ENCODE results near the gene LYSMD4. TPM values are rescaled to one million over a fixed set of nuclear protein-coding genes. Genes with fewer than 3 reads are reported as not detected.

LYSMD4 gene
- total and polyA plus RNA-seq, 10 of the 15 experiments (the other 5 are each of a cell fraction or from before 2014, with no cell fraction given): 1.8 to 5.8 (median 3.9) TPM

GRCh38 chr15:99762288-99762687 is 29.1 kb upstream of the LYSMD4 start:
- intact Hi-C loops (cut with micrococcal nuclease; ENCODE audit: unreplicated experiment) (no loop called here), in situ Hi-C loops (cut with MboI) (no loop called here)
- CTCF ChIA-PET: interaction anchor here (0.6 to 1.1 kb wide), 3 partner anchors 32 to 490 kb away, joined by 3 to 7 read pairs (median 3); no protein-coding TSS in a partner anchor

More at GRCh38 chr15:99762288-99762687, 29.1 kb upstream of the LYSMD4 start:
- ChIA-PET SMC1A (ENCODE audit: uncharacterized antibody, unreplicated experiment) (interaction anchor here (1.1 kb wide), 2 partner anchors 65 to 508 kb away, joined by 4 read pairs; no protein-coding TSS in a partner anchor), POLR2A (no interaction called here), RAD21 (ENCODE audit: unreplicated experiment) (no interaction called here)
- H2AFZ ChIP-seq (ENCODE audit: control insufficient read depth, low read depth, low read length): no peak overlapping the region
- ATAC-seq (no peak), FAIRE-seq (peak; percentile 23), DNase-seq (ENCODE audit: low read depth, low spot score) (no peak)
- no peaks in the 10 kb centered on the region for H3K79me2 ChIP-seq (ENCODE audit: control insufficient read depth, insufficient read depth, low read length)
- no peaks in the 10 kb centered on the region for H3K36me3 ChIP-seq (ENCODE audit: control insufficient read depth in 2 of 2, insufficient read depth in 2 of 2, low read length in 1 of 2)
- no peak overlapping the region for H3K4me3 ChIP-seq
- no peaks in the 10 kb centered on the region for H4K20me1 ChIP-seq (ENCODE audit: control insufficient read depth, insufficient read depth)
- no peaks in the 10 kb centered on the region for H3K4me1 ChIP-seq (ENCODE audit: control insufficient read depth, insufficient read depth, low read length)
- WGBS (ENCODE audit: insufficient coverage, insufficient replicate concordance, low lambda C conversion rate, missing lambda C conversion rate): 93% methylated on average over 1 of the region's 1 CpG
- TF ChIP-seq, protein P1, sequence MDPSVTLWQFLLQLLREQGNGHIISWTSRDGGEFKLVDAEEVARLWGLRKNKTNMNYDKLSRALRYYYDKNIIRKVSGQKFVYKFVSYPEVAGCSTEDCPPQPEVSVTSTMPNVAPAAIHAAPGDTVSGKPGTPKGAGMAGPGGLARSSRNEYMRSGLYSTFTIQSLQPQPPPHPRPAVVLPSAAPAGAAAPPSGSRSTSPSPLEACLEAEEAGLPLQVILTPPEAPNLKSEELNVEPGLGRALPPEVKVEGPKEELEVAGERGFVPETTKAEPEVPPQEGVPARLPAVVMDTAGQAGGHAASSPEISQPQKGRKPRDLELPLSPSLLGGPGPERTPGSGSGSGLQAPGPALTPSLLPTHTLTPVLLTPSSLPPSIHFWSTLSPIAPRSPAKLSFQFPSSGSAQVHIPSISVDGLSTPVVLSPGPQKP (IDR thresholded peaks at IDR 0.05; ENCODE audit: low read depth, low read length): no peak
- TF ChIP-seq SIX5 (IDR thresholded peaks at IDR 0.05; ENCODE audit: low read depth, low read length, severe bottlenecking) (no peak), PRDM15 (CRISPR knock-in tag; IDR thresholded peaks at IDR 0.05) (no peak), IRF5 (IDR thresholded peaks at IDR 0.05; ENCODE audit: borderline replicate concordance) (no peak), HDGF (IDR thresholded peaks at IDR 0.05) (no peak), IRF4 (IDR thresholded peaks at IDR 0.05; ENCODE audit: low read depth, low read length) (no peak), SIN3A (IDR thresholded peaks at IDR 0.05; ENCODE audit: low read depth, low read length) (no peak), CREM (IDR thresholded peaks at IDR 0.05; ENCODE audit: low read depth) (no peak), NKRF (conservative IDR thresholded peaks at IDR 0.05) (no peak)
- H3K27ac ChIP-seq (ENCODE audit: control insufficient read depth, insufficient read depth): no peak overlapping the region
- no TSS peak for BruUV-seq (replicated peaks)
- H3K9me3 ChIP-seq (replicated peaks; ENCODE audit: control insufficient read depth, insufficient read depth, low read length): no peaks in the 10 kb centered on the region
- no peaks in the 10 kb centered on the region for H3K27me3 ChIP-seq (replicated peaks in 1 of 2; ENCODE audit: control insufficient read depth in 2 of 2, insufficient read depth in 2 of 2, low read length in 1 of 2)
- H3K9ac ChIP-seq (ENCODE audit: control insufficient read depth, insufficient read depth, low read length): no peak overlapping the region
- H3K4me2 ChIP-seq (ENCODE audit: control insufficient read depth, insufficient read depth): no peak overlapping the region
